Measurements from ENCODE around the gene GALNT7. TPM values are rescaled to one million over a fixed set of nuclear protein-coding genes. Genes with fewer than 3 reads are reported as not detected.

Gene GALNT7
- total and polyA plus RNA-seq, 2 of the 13 experiments (the other 11 are each of a cell fraction or from before 2014, with no cell fraction given) = 0.08 to 0.13 TPM

DNA sequence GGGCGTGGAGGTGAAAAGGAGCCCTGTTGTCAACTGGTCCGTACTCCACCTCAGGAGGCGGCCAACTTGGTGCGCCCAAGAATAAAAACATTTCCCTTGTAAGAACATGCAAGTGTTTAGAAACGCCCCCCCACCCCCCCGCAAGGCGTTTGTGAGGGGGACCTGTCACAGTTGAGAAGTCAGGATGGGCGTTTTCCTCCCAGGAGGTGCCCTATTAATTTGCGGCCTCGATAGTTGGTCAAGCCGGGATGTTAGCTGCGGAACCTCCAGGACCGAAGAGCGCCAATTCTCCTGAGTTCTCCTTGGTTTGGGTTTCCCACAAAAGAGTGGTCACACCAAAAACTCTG is 201.5 kb downstream of the GALNT7 start:
- Histone ChIP-seq H3K27me3 (ENCODE audit: control insufficient read depth in 1 of 2, insufficient read depth in 2 of 2, low read length in 2 of 2) (no peaks in the 10 kb centered on the region; a peak in 1 of 5 replicates), H3K36me3 (replicated peaks in 1 of 2; ENCODE audit: control insufficient read depth in 1 of 2, insufficient read depth in 2 of 2, low read length in 2 of 2) (peaks cover 0 to 2% of the 10 kb centered on the region in 2 experiments; a peak in 1 of 5 replicates), H3K79me2 (ENCODE audit: insufficient read depth, low read length) (peaks cover 28% of the 10 kb centered on the region), H3K4me3 (replicated peaks in 1 of 3; ENCODE audit: insufficient read depth in 1 of 3, low read depth in 2 of 3, low read length in 3 of 3) (peak overlapping the region; percentile 76 to 91 (median 84)), H4K20me1 (ENCODE audit: insufficient read depth, low read length) (no peaks in the 10 kb centered on the region), H2AFZ (ENCODE audit: low read length) (peak overlapping the region; percentile 92), H3K9ac (ENCODE audit: insufficient read depth, low read depth, low read length) (peak overlapping the region; percentile 87), H3K4me2 (ENCODE audit: low read depth, low read length) (peak overlapping the region; percentile 97), H3K27ac (ENCODE audit: extremely low read length, insufficient read depth, low read length) (peak overlapping the region; percentile 91), H3K9me3 (ENCODE audit: low read length) (no peaks in the 10 kb centered on the region), H3K4me1 (ENCODE audit: insufficient read depth, low read length) (peaks cover 17% of the 10 kb centered on the region)
- ATAC-seq (no peak), DNase-seq (ENCODE audit: low spot score) (no peak), FAIRE-seq (no peak)
- POLR2A ChIA-PET = interaction anchor here (0.8 to 6.1 kb wide), 3 partner anchors 32 to 36 kb away, joined by 3 to 109 read pairs (median 3); partner anchors contain the start of gene HMGB2
- CTCF ChIA-PET (ENCODE audit: low intra/inter-chr PET ratio, low total read pairs) = no interaction called here
- in situ Hi-C loops (cut with HindIII; ENCODE audit: extremely low pct_ligation_motif_present, low pct_unique_long_range_greater_than_20kb) (loop anchor here (5.0 kb wide), 1 partner anchor 38 kb away; the partner anchor contains the start of gene HMGB2), intact Hi-C loops (cut with micrococcal nuclease; ENCODE audit: unreplicated experiment) (loop anchor here (1.0 kb wide), 1 partner anchor 36 kb away; the partner anchor contains the start of gene HMGB2)
- no TSS peak for BruUV-seq (replicated peaks)
- TF ChIP-seq TCF12 (IDR thresholded peaks at IDR 0.05) (no peak), TCF12 (CRISPR knock-in tag; IDR thresholded peaks at IDR 0.05) (no peak), CCDC6 (CRISPR knock-in tag; IDR thresholded peaks at IDR 0.05) (0 out of 2 replicates have a peak, but pooled peaks have one; percentile 3), ZNF30 (CRISPR knock-in tag; IDR thresholded peaks at IDR 0.05) (no peak)
- TF ChIP-seq, protein P1, sequence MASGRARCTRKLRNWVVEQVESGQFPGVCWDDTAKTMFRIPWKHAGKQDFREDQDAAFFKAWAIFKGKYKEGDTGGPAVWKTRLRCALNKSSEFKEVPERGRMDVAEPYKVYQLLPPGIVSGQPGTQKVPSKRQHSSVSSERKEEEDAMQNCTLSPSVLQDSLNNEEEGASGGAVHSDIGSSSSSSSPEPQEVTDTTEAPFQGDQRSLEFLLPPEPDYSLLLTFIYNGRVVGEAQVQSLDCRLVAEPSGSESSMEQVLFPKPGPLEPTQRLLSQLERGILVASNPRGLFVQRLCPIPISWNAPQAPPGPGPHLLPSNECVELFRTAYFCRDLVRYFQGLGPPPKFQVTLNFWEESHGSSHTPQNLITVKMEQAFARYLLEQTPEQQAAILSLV (CRISPR knock-in tag; IDR thresholded peaks at IDR 0.05; ENCODE audit: borderline replicate concordance) = 0 out of 2 replicates have a peak, but pooled peaks have one; percentile 4
- WGBS (ENCODE audit: low lambda C conversion rate) = 0% methylated on average over 14 of the region's 14 CpGs

Data from HepG2 (cell line).